NCI-H1930 (cell line): ENCODE measurements around the gene CDCA3.

Experiments used
- DNase-seq, 2 experiments: peaks; one replicate each; lab custom pipeline; 2025; lab: John Stamatoyannopoulos, UW

The CDCA3 gene

DNA sequence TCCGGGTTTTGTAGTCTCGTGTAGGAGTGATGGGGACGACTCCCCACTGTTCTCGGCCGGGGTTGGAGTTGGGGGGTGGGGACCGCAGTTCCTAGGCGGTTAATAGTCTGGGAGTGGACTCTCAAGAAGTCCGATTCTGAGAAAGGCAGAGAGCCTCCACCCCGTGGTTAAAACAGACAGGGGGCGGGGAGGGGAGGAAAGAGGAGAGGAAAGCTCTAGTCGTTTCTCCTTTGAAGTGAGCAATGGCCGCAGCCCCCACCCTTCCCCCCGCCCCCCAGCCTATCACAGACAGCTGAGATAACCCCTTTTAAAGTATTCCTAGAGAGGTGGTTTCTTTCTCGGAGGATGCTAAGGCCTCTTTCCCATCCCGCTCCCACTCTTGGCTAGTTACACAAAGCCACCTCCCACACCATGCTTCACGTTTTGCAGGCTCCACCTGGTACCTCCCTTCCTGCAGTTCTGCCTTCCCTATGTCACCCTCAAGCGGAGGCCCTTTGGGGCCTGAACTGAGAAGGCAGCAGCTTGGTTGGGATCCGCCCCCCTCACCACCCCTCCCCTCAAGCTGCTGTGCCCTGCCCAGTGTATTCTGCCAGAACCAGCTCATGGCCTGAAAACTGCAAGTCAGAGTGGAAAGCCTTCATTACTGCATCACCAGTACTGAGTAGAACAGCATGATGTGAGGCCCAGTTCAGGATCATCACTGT is 1.7 kb upstream of the CDCA3 start:
- no peak for DNase-seq

DNA sequence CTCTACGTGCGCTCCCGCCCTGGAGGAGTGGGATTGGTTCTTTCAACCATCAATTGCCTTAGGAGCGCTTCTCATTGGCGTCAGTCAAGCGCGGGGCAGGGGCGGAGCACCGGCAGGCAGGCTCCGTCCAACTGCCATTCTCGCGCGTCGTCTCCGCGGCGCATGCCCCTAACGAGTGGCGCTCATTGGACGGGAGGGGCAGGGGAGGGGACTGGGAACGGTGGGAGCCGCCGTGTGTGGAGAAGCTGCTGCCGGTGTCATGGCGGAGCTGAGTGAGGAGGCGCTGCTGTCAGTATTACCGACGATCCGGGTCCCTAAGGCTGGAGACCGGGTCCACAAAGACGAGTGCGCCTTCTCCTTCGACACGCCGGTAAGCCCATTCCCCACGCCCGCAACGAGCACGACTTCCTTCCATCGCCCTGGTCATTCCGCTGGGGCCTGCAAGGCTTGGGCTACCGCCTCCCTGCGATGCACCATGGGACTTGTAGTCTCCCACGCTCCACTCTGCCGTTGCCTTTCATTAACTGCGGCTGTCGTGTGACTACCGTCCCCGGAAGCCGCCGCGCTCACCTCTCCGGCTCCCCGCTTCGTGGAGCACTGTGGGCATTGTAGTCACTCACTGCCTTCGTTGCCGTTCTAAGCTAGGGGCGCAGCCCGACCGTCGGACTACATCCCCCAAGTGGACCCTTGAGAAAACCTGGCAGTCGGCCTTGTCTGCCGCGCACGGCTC is 1.0 kb upstream of the CDCA3 start, which contains the start of gene USP5:
Gene USP5 (plus strand): TSS at position 230 of the 730 bp plus-strand sequence. CDS start 30 bp downstream, at position 260.
- peak; percentile 100 for DNase-seq

DNA sequence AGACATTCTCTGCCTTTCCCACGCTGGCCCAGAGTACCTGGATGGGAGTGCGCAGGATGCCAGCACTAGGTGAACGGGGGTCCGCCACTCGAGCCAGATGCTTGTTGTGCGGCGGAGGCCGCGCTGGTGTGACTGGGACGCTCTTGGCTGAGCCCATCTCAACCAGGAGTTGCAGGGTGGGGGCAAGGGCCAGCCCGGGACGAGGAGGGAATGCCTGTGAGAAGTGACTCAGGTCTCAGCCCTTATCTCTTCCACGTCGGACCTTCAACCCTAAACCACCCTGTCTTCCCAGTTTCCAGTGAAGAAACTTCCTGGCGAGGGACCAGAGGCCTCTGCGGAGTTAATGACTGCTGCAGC is 312 bp downstream of the CDCA3 start:
- DNase-seq = no peak

DNA sequence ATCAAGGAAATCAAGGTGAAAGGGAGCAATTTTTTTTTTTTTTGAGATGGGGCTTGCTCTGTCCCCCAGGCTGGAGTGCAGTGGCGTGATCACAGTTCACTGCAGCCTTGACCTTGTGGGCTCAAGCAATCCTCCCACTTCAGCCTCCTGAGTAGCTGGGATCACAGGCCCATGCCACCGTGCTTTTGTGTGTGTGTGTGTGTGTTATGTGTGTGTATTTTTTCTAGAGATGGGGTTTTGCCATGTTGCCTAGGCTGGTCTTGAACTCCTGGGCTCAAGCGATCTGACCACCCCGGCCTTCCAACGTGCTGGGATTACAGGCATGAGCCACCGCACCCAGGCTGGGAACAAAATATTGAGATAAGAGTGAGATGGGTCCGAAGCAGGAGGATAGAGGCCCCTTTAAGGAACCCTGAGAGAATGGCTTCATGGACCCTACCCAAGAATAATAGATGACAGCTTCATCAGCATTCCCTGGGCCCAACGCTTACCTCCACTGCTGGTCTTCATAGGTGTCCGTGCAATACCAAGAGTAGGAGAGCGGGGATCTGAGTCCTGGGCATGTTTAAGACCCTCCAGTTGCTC is 1.0 kb downstream of the CDCA3 start:
- DNase-seq = no peak

DNA sequence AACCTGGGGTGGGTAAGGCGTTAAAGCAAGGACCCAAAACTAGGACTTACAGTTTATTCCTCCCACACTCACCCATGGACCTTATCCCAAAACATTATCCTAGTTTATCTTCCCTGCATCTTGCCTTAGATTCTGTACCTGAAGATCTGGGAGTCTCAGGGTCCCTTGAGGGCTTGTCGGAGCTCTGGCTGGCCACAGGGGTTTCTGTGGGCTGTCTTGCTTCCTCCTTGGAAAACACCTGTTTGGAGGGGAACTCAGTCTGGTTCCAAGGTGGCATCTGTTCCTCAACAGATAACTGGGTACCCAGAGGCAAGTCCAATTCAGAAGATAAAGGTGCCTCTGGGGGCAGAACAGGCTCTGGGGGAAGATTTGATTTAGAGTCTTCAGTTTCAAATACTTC is 1.7 kb downstream of the CDCA3 start:
- no peak for DNase-seq

DNA sequence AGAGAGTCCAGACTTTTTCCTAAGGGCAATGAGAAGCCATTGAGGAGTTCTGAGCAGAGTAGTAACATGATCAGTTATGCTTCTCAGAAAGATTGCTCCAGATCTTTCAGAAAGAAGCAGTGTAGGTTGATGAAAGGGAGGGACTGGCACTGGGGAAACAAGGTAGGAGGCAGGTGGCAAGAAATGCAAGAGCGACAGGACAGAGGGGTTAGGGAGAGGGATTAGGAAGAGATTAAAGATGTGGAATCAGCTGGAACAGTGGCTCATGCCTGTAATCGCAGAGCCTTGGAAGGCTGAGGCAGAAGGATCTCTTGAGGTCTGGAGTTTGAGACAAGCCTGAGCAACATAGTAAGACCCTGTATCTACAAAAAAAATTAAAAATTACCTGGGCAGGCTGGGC is 3.4 kb downstream of the CDCA3 start:
- no peak for DNase-seq

DNA sequence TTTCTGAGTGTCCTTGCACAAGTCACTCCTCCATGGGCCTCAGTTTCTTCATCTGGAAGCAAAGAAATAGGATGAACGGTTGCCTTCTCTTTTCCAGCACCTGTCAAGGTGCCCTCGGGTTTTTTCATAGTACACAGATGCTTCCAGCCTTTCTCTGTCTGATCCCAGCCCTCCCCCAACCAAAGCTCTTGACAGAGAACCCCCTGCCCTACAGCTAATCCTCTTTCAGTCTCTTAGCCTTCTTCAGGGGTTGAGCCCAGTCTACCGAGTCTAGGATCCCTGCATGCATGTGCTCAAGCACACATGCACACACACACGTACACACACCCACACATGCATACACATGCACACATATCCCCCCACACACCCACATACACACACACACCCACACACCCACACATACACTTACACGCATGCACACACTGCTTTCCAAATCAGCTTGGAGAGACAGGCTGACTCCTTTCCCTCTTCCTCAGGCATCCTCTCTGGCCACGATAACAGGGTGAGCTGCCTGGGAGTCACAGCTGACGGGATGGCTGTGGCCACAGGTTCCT is 4.7 kb downstream of the CDCA3 start:
- no peak for DNase-seq

DNA sequence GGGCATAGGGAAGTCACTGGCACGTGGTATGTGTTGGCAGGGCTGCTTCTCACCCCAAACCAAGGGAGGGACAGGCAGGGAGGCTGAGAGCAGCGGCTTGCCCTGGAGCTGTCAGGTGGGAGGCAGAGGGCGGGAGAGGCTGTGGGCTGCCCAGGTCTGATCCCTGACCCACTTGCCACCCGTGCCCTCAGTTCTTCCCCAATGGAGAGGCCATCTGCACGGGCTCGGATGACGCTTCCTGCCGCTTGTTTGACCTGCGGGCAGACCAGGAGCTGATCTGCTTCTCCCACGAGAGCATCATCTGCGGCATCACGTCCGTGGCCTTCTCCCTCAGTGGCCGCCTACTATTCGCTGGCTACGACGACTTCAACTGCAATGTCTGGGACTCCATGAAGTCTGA is 5.7 kb downstream of the CDCA3 start:
- no peak for DNase-seq

DNA sequence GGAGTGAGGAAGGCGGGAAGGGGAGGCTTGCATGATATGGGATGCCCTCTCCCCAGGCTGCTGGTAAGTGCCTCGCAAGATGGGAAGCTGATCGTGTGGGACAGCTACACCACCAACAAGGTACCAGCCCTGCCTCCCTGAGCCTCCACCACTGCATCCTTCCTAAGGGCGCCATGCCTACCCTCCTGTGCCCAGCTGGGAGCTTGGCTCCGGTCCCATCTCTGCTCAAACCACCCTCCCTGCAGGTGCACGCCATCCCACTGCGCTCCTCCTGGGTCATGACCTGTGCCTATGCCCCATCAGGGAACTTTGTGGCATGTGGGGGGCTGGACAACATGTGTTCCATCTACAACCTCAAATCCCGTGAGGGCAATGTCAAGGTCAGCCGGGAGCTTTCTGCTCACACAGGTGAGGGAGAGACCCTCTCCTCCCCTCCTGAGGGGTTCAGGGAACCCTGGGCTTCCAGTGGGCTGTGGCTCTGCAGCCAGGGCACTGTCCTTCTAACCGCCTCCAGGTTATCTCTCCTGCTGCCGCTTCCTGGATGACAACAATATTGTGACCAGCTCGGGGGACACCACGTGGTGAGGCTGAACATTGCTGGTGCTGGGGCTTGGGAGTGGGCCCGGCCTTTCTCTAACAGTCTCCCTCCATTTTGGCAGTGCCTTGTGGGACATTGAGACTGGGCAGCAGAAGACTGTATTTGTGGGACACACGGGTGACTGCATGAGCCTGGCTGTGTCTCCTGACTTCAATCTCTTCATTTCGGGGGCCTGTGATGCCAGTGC is 7.8 kb downstream of the CDCA3 start:
- DNase-seq = no peak

DNA sequence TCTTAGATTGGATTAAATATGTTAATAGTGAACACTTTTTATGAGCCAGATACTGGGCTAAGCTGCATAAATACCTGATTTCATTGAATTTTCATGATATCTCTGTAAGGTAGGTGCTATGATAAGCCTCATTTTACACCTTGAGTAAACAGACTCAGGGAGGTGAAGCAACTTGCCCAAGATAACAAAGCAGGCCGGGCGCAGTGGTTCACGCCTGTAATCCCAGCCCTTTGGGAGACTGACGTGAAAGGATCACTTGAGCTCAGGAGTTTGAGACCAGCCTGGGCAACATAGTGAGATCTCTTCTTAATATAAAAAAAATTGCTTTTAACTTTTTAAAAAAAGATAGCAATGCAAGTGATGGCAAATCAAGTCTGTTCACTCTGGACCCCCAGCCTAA is 9.0 kb downstream of the CDCA3 start:
- DNase-seq = no peak

DNA sequence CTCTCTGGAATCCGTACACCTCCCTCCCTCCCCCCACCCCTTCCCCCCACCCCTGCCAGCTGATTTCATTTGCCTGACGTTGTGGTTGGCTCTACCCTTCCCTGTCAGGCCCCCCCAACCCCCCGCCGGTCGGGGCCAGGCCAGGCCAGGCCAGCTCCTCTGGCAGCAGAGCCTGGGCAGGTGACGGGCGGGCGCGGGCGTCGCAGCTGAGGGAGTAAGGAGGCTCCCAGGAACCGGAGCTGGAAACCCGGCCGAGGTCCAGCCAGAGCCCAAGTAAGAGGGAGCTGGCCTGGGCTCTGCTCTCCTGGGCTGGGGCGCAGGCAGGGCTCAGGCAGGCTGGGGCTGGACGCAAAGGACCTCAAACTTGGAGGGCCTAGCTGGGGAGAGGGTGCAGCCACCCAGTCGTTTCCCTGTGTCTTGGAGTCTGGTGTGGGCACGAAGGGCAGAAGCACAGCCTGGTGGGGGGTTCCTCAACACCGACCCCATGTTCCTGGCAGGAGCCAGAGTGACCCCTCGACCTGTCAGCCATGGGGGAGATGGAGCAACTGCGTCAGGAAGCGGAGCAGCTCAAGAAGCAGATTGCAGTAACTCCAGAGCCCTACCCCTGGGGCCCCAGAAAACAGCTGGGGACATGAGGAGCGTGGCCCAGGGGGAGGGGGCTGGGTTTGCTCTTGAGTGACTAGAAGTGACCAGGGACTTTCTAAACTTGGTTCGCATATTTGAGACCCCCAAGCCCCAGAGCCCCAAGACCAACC is 10.1 kb downstream of the CDCA3 start, which contains the start of gene GNB3:
Gene GNB3 (plus strand): TSS at position 165 of the 755 bp plus-strand sequence. CDS start 363 bp downstream, at position 528.
- no peak for DNase-seq

DNA sequence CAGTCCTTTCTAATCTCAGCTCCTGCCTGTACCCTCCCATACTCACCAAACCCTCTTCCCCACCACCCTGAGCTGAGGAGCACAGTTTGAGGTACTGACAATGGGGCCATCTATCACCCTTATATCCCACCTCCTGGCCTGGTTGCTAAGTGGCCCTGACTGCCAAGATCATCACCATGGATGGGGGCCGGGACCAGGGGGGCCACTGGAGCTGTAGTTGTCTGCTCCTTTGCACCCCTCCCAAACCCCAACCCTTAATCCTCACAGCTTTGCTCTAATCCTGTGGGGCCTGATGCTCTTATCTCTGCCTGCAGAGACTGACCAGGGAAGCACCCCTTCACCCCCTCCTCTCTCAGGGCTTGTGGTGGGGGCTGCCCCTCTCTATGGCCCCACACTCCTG is 10.8 kb downstream of the CDCA3 start:
- DNase-seq = no peak

DNA sequence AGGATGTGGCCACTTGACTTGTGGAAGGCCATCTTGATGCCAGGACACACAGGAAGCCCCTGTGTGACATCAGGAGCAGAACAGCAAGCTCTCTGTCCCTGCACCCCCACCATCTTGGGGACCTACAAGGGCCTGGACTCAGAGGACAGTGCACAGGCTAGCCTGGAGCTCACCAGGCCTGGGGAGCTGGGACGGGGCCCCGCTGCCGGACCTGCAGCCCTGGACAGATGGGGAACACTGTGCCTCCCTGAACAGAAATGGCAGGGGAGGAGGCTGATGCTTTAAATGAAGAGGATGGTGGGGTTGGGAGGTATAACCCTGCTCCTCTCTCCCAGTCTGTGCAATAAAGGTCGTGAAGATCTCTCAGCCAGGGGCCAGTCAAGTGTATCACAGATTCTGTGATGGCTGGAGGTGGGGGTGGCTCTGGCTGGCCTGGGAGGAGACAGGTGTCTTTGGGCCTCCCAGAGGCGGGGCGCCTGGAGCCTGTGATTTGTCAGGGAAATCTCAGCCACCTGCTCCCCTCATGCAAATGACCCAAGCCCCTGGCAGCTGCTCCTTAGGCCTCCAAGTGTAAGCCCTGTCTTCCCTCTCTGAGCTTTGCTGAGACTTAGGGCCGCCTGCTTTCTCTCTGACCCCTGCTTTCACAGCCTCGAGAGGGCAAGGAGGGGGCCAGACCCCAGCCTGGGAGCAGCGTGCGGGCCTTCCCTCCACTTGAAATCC is 11.4 kb downstream of the CDCA3 start:
- no peak for DNase-seq

DNA sequence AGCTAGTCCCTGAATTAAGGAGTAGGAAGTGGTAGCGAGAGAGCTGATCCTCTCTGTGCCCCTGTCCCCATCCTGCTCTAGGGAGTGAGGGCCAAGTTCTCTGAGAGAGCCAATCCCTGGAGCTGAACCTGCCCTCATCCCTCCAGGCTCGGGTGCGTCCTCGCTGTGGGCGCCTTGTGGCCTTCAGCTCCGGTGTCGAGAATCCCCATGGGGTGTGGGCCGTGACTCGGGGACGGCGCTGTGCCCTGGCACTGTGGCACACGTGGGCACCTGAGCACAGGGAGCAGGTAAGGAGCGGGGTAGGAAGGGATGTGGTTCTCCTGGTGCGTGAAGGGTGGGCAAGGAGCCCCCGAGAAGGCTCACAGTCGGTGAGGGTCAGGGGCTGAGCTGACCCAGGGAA is 12.2 kb downstream of the CDCA3 start:
- no peak for DNase-seq

DNA sequence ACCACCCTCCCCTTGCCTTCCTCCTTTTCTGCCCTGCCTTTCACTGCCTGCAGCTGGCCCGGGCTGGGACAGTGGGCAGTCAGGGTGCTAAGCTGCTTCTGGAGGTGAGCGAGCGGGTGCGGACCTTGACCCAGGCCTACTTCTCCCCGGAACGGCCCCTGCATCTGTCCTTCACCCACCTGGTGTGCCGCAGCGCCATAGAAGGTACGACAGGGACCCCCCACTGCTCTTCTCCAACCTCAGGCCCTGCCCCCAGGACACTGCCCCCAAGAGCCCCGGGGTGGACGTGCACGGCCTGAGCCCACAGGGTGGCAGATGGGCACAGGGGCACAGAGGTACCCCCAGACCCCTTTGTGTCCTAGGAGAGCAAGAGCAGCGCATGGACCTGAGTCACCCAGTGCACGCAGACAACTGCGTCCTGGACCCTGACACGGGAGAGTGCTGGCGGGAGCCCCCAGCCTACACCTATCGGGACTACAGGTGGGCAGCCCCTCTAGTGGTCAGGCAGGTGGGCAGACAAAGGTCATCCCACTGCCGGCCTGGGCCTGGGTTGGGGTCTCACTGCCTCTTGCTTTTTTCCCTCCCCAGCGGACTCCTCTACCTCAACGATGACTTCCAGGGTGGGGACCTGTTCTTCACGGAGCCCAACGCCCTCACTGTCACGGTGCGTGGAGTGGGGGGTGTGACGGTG is 13.6 kb downstream of the CDCA3 start:
- no peak for DNase-seq

DNA sequence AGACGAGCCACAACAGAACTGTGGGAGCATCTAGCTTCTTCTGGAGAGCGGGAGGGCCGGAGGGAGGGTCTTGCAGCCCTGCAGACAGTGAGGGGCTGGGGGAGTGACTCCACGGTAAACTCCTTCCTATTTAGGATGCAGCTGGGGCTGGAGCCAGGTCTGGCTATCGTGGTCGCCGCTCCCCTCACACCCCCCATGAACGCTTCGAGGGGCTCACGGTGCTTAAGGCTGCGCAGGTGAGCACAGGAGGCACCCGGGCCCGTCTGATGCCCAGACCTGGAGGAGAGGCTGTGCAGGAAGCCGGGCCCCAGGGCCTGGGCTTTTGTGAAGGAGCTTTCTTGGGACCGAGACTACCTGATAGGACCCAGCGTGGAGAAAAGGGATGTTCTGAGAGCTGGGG is 14.2 kb downstream of the CDCA3 start:
- no peak for DNase-seq

DNA sequence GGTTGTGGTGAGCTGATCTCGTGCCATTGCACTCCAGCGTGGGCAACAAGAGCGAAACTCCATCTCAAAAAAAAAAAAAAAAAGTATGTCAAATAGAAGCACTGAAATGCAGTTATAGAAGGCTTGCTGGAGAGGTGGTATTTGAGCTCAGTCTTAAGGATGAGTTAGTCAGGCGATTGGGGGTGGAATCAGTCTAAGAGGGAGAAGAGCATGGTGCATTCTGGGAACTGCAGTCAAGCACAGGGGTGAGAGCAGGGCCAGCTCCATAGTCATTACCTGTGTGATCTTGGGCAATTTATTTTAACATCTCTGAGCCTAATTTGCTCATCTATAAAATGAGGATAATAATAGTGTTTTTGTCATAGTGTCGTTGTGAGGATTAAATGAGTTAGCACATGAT is 16.2 kb downstream of the CDCA3 start:
- DNase-seq = no peak

DNA sequence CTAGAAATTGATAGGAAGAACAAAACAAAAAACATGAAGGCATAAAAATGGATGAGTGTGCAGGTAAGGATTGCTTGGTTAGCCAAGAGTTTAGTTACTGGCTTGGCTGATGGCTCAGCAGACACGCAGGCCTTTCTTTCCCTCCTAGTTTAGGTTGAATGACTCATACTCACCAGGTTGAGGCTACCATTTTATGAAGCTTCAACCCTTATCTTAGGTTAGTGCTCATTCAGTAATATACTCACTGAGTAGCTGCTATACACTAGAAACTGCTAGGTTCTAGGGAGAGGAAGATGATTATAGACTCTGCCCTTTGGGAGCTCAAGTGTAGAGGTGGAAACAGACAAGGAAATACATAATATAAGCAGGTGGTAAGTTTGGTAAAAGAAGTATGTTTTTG is 16.8 kb downstream of the CDCA3 start:
- DNase-seq = no peak

DNA sequence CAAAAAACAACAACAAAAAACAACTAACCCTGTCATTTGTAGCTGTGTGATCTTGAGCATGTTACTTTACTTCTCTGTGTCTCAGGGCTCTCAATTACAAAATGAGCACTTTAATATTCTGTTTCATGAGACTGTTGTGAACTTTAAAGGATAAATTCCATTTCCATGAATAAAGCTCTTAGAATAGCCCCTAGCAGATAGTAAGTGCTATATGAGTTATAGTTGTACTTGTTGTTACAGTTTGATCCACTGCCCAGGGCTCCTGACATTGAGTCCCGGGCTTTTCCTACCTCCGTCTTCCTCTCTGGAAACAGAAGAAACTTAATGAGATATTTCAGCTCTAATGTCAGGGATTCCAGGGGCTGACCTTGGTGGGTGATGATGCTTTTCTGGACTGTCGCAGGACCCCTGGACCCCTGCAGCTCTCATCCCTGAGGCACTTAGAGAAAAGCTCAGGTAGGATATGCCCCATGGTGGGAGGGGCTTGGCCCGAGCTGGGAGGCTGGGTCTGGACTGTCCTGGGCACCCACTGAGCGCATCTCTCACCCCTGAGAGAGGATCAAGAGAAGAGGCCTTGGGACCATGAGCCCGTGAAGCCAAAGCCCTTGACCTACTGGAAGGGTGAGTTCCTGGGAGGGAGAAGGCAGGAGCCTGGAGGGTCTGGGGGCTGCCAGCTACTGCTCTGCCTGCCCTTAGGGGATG is 17.7 kb downstream of the CDCA3 start:
- no peak for DNase-seq

DNA sequence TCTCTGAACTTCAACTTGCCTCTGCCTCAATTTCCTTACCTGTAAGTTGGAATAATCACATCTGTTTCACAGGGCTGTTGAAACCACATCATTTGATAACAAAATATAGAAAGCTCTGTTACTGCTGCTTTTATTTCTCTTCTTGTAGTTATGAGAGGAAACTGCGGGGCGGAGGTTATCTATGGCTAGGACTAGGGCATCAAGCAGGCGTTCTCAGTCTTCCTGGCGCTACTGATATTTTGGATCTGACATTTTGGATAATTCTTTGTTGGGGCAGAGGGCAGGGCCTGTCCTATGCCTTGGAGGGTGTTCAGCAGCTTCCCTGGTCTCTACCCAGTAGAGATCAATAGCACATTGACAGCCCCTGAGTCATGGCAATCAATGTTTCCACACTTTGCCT is 19.0 kb downstream of the CDCA3 start:
- no peak for DNase-seq
